ENCODE data around the gene MT1A.

MT1A gene

DNA sequence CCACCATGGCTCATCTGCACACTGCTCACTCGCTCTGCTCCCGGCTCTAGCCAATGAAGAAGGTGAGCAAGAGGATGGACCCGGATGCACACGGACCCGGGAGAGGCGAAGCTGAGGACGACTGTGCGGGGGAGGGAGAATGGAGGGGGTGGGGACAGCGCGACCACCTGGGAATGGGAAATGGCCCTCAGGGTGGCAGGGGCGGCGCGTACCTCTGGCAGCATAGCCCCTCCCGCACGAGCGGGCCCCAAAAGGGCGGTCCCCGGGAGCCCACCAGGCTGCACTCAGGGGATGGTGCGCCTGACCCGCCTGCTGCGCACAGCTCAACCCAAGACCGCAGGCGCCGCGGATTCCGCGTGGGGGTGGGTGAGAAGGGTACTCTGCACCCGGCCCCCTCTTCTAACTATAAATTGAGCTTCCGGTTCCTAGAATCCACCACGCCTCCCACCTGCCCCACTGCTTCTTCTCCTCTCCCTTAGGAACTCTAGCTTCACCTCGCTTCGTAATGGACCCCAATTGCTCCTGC is 37.3 kb downstream of the MT1A start:
- H3K27me3 ChIP-seq (ENCODE audit: control insufficient read depth in 2 of 2, insufficient read depth in 2 of 2, low read length in 2 of 2), result peaks cover 0 to 14% of the 10 kb centered on the region in 2 donors
- no peak overlapping the region for H3K27ac ChIP-seq (ENCODE audit: low read depth in 2 of 2, low read length in 2 of 2)
- H3K9me3 ChIP-seq (ENCODE audit: control insufficient read depth in 2 of 2, low read length in 2 of 2), result no peaks in the 10 kb centered on the region
- H3K9ac ChIP-seq (ENCODE audit: low read depth in 1 of 2, low read length in 2 of 2), result peak overlapping the region; percentile 32 to 57
- no peaks in the 10 kb centered on the region for H3K4me1 ChIP-seq (ENCODE audit: control insufficient read depth in 2 of 2, insufficient read depth in 2 of 2, low read length in 2 of 2)
- H3K36me3 ChIP-seq (ENCODE audit: control insufficient read depth in 2 of 2, insufficient read depth in 2 of 2, low read length in 2 of 2), result no peaks in the 10 kb centered on the region
- peak overlapping the region; percentile 42 to 71 for H3K4me3 ChIP-seq (ENCODE audit: low read length in 2 of 2)

DNA sequence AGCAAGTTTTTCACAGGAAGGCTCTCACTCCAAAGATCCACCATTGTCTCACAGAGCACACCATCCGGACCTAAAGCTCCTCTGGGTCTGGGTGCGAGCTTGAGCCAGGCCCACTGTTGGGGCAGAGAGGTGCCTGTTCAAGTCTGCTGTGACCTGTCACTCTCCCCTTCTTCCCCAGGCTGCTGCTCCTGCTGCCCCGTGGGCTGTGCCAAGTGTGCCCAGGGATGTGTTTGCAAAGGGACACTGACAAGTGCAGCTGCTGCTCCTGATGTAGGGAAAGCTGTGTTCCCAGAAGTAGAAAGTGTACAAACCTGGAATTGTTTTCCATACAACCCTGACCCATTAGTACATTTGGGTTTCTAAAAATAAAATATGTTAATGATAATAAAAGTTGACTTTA is 39.0 kb downstream of the MT1A start:
- H3K36me3 ChIP-seq (ENCODE audit: control insufficient read depth in 2 of 2, insufficient read depth in 2 of 2, low read length in 2 of 2), result no peaks in the 10 kb centered on the region
- H3K27me3 ChIP-seq (ENCODE audit: control insufficient read depth in 2 of 2, insufficient read depth in 2 of 2, low read length in 2 of 2), result peaks cover 0 to 13% of the 10 kb centered on the region in 2 donors
- H3K4me3 ChIP-seq (ENCODE audit: low read length in 2 of 2), result no peak overlapping the region
- no peak overlapping the region for H3K9ac ChIP-seq (ENCODE audit: low read depth in 1 of 2, low read length in 2 of 2)
- H3K27ac ChIP-seq (ENCODE audit: low read depth in 2 of 2, low read length in 2 of 2), result no peak overlapping the region
- H3K9me3 ChIP-seq (ENCODE audit: control insufficient read depth in 2 of 2, low read length in 2 of 2), result no peaks in the 10 kb centered on the region
- peaks cover 4 to 5% of the 10 kb centered on the region in 2 donors for H3K4me1 ChIP-seq (ENCODE audit: control insufficient read depth in 2 of 2, insufficient read depth in 2 of 2, low read length in 2 of 2)

DNA sequence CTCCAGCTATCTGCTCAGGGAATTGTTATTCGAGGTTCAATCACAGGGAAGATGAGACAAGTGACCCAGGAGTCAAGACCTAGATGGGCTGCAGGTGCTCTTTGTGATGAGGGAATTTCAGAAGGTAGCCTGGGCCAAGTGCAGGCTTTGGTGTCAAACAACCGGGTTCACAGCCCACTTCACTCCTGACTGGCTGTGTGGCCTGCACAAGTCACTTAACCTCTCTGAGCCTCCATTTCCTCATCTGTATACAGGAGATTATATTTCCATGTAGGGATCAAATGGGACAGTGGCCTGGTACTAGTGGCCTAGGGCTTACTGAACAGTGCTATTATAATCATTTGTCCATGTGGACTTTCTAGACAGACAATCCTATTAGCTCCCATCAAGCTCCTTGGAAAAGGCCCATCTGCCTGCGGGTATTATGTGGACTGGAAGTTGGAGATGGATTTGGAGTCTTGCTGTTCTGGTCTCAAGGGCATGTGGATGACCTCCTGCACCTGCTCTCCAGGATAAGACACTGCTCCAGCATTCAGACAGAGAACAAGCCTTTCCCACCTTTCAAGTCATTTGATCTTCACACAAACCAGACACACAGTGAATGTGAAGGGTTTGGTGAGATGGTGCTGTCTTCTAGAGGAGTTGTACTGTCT is 40.7 kb downstream of the MT1A start:
- H3K4me1 ChIP-seq (ENCODE audit: control insufficient read depth in 2 of 2, insufficient read depth in 2 of 2, low read length in 2 of 2), result peaks cover 17% of the 10 kb centered on the region in 2 donors
- no peaks in the 10 kb centered on the region for H3K36me3 ChIP-seq (ENCODE audit: control insufficient read depth in 2 of 2, insufficient read depth in 2 of 2, low read length in 2 of 2)
- H3K9me3 ChIP-seq (ENCODE audit: control insufficient read depth in 2 of 2, low read length in 2 of 2), result no peaks in the 10 kb centered on the region
- H3K27me3 ChIP-seq (ENCODE audit: control insufficient read depth in 2 of 2, insufficient read depth in 2 of 2, low read length in 2 of 2), result peaks cover 0 to 7% of the 10 kb centered on the region in 2 donors
- no peak overlapping the region for H3K9ac ChIP-seq (ENCODE audit: low read depth in 1 of 2, low read length in 2 of 2)
- no peak overlapping the region for H3K4me3 ChIP-seq (ENCODE audit: low read length in 2 of 2)
- no peak overlapping the region for H3K27ac ChIP-seq (ENCODE audit: low read depth in 2 of 2, low read length in 2 of 2)

DNA sequence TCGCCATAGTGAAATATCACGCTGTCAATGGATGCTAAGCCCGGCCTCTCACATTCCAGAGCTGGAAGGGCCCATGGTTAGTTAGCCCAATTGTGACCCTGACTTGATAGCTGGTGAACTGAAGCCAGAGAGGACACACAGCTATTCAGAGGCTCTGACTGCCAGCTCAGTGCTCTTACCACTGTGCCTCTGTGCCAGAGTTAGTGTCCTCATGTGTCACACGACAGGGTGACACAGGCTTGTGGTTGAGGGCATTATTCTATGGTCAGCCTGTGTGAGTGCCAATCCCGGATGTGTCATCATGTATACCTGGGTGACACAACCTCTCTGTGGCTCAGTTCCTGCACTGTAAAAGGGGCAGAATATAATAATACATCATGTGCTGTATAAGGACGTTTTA is 41.4 kb downstream of the MT1A start:
- H3K27ac ChIP-seq (ENCODE audit: low read depth in 2 of 2, low read length in 2 of 2), result no peak overlapping the region
- H3K36me3 ChIP-seq (ENCODE audit: control insufficient read depth in 2 of 2, insufficient read depth in 2 of 2, low read length in 2 of 2), result no peaks in the 10 kb centered on the region
- H3K4me3 ChIP-seq (ENCODE audit: low read length in 2 of 2), result no peak overlapping the region
- no peak overlapping the region for H3K9ac ChIP-seq (ENCODE audit: low read depth in 1 of 2, low read length in 2 of 2)
- peaks cover 17% of the 10 kb centered on the region in 2 donors for H3K4me1 ChIP-seq (ENCODE audit: control insufficient read depth in 2 of 2, insufficient read depth in 2 of 2, low read length in 2 of 2)
- no peaks in the 10 kb centered on the region for H3K9me3 ChIP-seq (ENCODE audit: control insufficient read depth in 2 of 2, low read length in 2 of 2)
- peaks cover 0 to 7% of the 10 kb centered on the region in 2 donors for H3K27me3 ChIP-seq (ENCODE audit: control insufficient read depth in 2 of 2, insufficient read depth in 2 of 2, low read length in 2 of 2)

DNA sequence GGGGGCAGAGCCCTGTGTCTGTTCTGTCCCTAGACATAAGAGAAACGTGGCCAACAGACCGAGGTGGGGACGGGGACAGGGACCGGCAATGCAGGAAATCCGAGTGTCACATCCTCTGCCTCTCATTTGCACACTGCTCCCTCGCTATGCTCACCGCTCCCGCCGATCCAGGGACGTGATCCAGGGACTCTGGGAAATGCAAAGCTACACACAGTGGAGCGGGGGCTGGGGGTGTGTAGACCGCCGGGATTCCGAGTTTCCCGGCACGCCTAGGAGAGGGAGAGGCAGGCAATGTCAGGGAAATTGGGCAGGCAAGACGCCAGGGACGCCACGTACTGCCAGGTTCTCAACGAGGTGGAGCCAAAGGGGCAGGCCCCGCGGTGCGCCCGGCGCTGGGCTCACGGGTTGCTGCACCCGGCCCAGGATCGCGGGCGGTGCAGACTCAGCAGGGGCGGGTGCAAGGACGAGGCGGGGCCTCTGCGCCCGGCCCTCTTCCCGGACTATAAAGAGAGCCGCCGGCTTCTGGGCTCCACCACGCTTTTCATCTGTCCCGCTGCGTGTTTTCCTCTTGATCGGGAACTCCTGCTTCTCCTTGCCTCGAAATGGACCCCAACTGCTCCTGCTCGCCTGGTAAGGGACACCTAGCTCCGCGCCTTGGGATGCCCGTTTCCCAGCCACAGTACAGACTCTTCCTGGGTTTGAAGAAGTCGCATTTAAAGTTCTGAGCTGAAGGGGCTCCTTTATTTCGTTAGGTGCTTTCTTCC is 43.7 kb downstream of the MT1A start, which contains the start of gene MT1X:
TSS of gene MT1X (plus strand) at position 532 of the 764 bp plus-strand sequence. CDS start at position 603, 71 bp downstream.
- Histone ChIP-seq H3K4me1 (ENCODE audit: control insufficient read depth in 2 of 2, insufficient read depth in 2 of 2, low read length in 2 of 2) (peaks cover 17% of the 10 kb centered on the region in 2 donors), H3K27ac (ENCODE audit: low read depth in 2 of 2, low read length in 2 of 2) (peak within 1 kb of the TSS; percentile 80 to 84), H3K9me3 (ENCODE audit: control insufficient read depth in 2 of 2, low read length in 2 of 2) (no peaks in the 10 kb centered on the region), H3K27me3 (ENCODE audit: control insufficient read depth in 2 of 2, insufficient read depth in 2 of 2, low read length in 2 of 2) (no peaks in the 10 kb centered on the region), H3K36me3 (ENCODE audit: control insufficient read depth in 2 of 2, insufficient read depth in 2 of 2, low read length in 2 of 2) (no peaks in the 10 kb centered on the region), H3K9ac (ENCODE audit: low read depth in 1 of 2, low read length in 2 of 2) (peak within 1 kb of the TSS; percentile 86 to 94), H3K4me3 (ENCODE audit: low read length in 2 of 2) (peak within 1 kb of the TSS; percentile 82 to 94)

DNA sequence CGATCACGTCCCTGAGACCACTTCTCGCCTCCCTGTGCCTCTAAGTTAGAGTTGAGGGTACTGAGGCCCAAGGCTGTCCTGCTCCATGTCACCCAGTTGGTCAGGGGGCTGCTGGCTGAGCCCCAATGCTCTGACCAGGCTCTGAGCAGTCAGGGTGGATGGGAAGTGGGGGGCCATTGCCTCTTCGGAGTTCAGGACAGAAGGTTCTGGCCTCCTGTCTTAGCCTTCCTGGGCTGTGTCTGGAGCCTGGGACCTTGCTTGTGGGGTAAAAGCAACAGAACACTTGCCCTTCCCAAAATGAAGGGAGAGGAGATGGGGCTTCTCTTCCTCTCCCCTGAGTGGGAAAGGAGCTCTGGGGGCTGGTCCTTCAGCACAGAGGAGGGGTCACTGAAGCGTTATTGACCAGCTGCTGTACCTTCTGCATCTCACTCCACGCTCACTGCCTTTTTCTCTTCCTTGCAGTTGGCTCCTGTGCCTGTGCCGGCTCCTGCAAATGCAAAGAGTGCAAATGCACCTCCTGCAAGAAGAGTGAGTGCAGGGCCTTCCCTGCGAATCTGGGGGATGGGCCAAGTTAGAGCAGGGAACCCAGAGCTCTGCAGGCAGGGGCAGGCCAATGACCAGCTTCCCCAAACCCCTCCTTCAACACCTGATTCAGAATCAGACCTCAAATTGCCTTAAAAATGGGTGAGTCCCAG is 44.4 kb downstream of the MT1A start:
- Histone ChIP-seq H3K36me3 (ENCODE audit: control insufficient read depth in 2 of 2, insufficient read depth in 2 of 2, low read length in 2 of 2) (no peaks in the 10 kb centered on the region), H3K9ac (ENCODE audit: low read depth in 1 of 2, low read length in 2 of 2) (peak overlapping the region; percentile 86 to 94), H3K27ac (ENCODE audit: low read depth in 2 of 2, low read length in 2 of 2) (peak overlapping the region; percentile 62 to 84), H3K4me1 (ENCODE audit: control insufficient read depth in 2 of 2, insufficient read depth in 2 of 2, low read length in 2 of 2) (peaks cover 17% of the 10 kb centered on the region in 2 donors), H3K9me3 (ENCODE audit: control insufficient read depth in 2 of 2, low read length in 2 of 2) (no peaks in the 10 kb centered on the region), H3K4me3 (ENCODE audit: low read length in 2 of 2) (peak overlapping the region; percentile 82 to 94), H3K27me3 (ENCODE audit: control insufficient read depth in 2 of 2, insufficient read depth in 2 of 2, low read length in 2 of 2) (no peaks in the 10 kb centered on the region)

DNA sequence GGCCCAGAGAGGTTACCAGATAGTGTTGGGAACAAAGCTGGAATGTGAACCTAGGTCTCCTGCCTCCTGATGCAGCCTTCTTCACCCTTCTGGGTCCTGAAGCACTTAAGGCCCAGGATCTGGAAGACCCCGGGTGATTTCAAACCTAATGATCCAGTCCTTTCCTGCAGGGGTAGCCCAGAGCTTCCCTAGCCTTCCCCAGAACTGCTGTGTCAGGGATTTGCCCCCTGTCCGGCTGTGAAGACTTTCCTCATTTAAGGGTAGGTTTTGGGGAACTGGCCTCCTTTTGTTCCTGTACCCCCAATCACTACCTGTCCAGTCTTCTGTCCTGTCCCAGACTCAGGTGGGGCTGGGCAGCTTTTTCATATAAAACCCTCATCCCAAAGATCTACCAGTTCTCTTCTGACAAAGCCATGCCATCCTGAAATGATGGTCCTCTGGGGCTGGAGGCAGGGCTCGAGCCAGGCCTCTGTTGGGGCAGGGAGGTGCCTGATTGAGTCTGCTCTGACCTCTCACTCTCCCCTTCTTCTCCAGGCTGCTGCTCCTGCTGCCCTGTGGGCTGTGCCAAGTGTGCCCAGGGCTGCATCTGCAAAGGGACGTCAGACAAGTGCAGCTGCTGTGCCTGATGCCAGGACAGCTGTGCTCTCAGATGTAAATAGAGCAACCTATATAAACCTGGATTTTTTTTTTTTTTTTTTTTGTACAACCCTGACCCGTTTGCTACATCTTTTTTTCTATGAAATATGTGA is 45.1 kb downstream of the MT1A start:
- no peak overlapping the region for H3K27ac ChIP-seq (ENCODE audit: low read depth in 2 of 2, low read length in 2 of 2)
- H3K9me3 ChIP-seq (ENCODE audit: control insufficient read depth in 2 of 2, low read length in 2 of 2), result no peaks in the 10 kb centered on the region
- peak overlapping the region; percentile 43 to 86 for H3K9ac ChIP-seq (ENCODE audit: low read depth in 1 of 2, low read length in 2 of 2)
- H3K4me3 ChIP-seq (ENCODE audit: low read length in 2 of 2), result peak overlapping the region; percentile 82 to 94
- H3K4me1 ChIP-seq (ENCODE audit: control insufficient read depth in 2 of 2, insufficient read depth in 2 of 2, low read length in 2 of 2), result peaks cover 17% of the 10 kb centered on the region in 2 donors
- no peaks in the 10 kb centered on the region for H3K36me3 ChIP-seq (ENCODE audit: control insufficient read depth in 2 of 2, insufficient read depth in 2 of 2, low read length in 2 of 2)
- no peaks in the 10 kb centered on the region for H3K27me3 ChIP-seq (ENCODE audit: control insufficient read depth in 2 of 2, insufficient read depth in 2 of 2, low read length in 2 of 2)

DNA sequence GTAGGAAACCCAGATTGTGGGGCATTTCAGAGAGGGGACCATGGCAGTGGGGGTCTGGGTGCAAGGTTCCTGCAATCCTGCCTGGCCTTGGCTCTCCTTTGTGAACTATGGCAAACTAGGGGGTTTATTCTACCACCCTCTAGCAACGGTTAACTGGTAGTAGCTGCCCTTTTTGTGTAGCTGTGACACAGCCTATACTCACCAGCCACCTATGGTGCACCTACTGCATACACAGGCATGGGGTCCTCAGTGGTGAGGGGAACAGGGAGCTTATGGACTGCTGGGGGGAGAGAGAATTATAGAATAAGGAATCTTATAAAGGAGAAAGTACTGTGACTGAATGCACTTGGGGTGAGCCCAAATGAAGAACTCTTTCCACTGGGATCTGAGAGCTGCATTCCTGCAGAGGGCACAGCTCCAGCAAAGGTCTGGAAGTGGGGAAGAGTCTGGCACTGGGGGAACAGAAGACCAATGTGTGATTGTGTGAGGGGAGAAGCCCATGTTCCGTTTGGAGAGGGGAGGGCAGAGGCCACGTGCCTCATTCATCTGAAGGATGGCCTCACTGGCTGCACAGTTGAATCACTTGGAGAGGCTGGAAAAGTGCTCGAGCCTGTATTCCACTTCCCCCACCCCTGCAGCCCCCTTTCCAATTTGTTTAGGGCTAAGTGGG is 45.9 kb downstream of the MT1A start:
- Histone ChIP-seq H3K4me3 (ENCODE audit: low read length in 2 of 2) (no peak overlapping the region), H3K36me3 (ENCODE audit: control insufficient read depth in 2 of 2, insufficient read depth in 2 of 2, low read length in 2 of 2) (no peaks in the 10 kb centered on the region), H3K27ac (ENCODE audit: low read depth in 2 of 2, low read length in 2 of 2) (no peak overlapping the region), H3K9ac (ENCODE audit: low read depth in 1 of 2, low read length in 2 of 2) (no peak overlapping the region), H3K4me1 (ENCODE audit: control insufficient read depth in 2 of 2, insufficient read depth in 2 of 2, low read length in 2 of 2) (peaks cover 17% of the 10 kb centered on the region in 2 donors), H3K9me3 (ENCODE audit: control insufficient read depth in 2 of 2, low read length in 2 of 2) (no peaks in the 10 kb centered on the region), H3K27me3 (ENCODE audit: control insufficient read depth in 2 of 2, insufficient read depth in 2 of 2, low read length in 2 of 2) (no peaks in the 10 kb centered on the region)

DNA sequence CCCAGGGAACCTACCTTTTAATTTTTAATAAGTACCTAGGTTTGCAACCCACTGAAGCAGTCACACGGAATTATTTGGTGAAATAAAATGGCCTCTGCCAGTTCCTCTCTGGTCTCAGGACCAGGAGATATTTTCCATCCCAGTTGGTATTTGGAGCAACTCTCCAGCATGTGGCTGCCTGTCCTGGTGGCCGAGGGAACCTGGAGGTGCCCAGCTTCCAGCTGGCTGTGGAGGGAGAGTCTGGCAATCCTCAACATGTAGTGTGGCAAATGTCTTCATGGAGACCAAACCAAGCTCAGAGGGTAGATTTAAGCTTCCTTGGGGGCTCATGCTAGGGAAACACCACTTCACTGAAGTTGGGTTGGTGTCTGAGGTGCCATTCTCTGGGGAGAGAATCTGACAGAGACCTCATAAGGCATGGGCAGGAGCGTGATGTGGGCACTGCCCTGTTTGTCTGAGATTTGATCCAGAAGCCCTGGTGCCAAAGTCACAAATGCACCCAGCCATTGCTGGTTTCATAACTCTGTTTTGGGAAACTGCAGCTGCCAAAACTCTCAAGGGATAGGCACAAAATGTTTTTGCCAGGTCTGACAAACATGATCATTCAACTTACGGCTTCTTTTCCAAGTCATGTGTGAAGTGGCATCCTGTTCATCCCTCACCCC is 46.6 kb downstream of the MT1A start:
- no peak overlapping the region for H3K9ac ChIP-seq (ENCODE audit: low read depth in 1 of 2, low read length in 2 of 2)

More for the DNA sequence above, 46.6 kb downstream of the MT1A start:
- Histone ChIP-seq H3K27me3 (ENCODE audit: control insufficient read depth in 2 of 2, insufficient read depth in 2 of 2, low read length in 2 of 2) (no peaks in the 10 kb centered on the region), H3K36me3 (ENCODE audit: control insufficient read depth in 2 of 2, insufficient read depth in 2 of 2, low read length in 2 of 2) (no peaks in the 10 kb centered on the region), H3K4me3 (ENCODE audit: low read length in 2 of 2) (no peak overlapping the region), H3K4me1 (ENCODE audit: control insufficient read depth in 2 of 2, insufficient read depth in 2 of 2, low read length in 2 of 2) (peaks cover 17% of the 10 kb centered on the region in 2 donors), H3K27ac (ENCODE audit: low read depth in 2 of 2, low read length in 2 of 2) (no peak overlapping the region), H3K9me3 (ENCODE audit: control insufficient read depth in 2 of 2, low read length in 2 of 2) (no peaks in the 10 kb centered on the region)
